ENCODE measurements around the gene SLC22A23. TPM values are rescaled to one million over a fixed set of nuclear protein-coding genes. Genes with fewer than 3 reads are reported as not detected.
A peak's percentile ranks its signal among the peaks of the same experiment; 100 is the strongest.

SLC22A23 gene
- total RNA-seq, 4 donors from 2014 or later = 16.6 to 21.8 (median 17.6) TPM

GRCh38 chr6:3297909-3298308 is 158.9 kb downstream of the SLC22A23 start:
- TF ChIP-seq CTCF (IDR thresholded peaks at IDR 0.05) (no peak), POLR2A (IDR thresholded peaks at IDR 0.05) (no peak)
- Histone ChIP-seq H3K36me3 (no peaks in the 10 kb centered on the region), H3K27ac (no peak overlapping the region), H3K4me3 (replicated peaks in 1 of 3) (no peak overlapping the region), H3K9me3 (no peaks in the 10 kb centered on the region), H3K27me3 (no peaks in the 10 kb centered on the region), H3K4me1 (no peaks in the 10 kb centered on the region)
- intact Hi-C loops (cut with DNase I) = no loop called here
- WGBS, 2 donors = 86 to 90% methylated on average over 11 of the region's 11 CpGs
- DNase-seq = no peak

GRCh38 chr6:3297006-3297405 is 159.8 kb downstream of the SLC22A23 start:
- H3K4me3 ChIP-seq (replicated peaks in 1 of 3) = no peak overlapping the region
- intact Hi-C loops (cut with DNase I) = no loop called here
- H3K27me3 ChIP-seq = no peaks in the 10 kb centered on the region
- H3K9me3 ChIP-seq = no peaks in the 10 kb centered on the region
- no peaks in the 10 kb centered on the region for H3K36me3 ChIP-seq
- no peak for DNase-seq
- 85 to 88% methylated on average over 9 of the region's 9 CpGs for WGBS, 2 donors
- no peaks in the 10 kb centered on the region for H3K4me1 ChIP-seq
- TF ChIP-seq CTCF (IDR thresholded peaks at IDR 0.05) (no peak), POLR2A (IDR thresholded peaks at IDR 0.05) (no peak)
- no peak overlapping the region for H3K27ac ChIP-seq

GRCh38 chr6:3296537-3296936 is 160.3 kb downstream of the SLC22A23 start:
- Histone ChIP-seq H3K27ac (no peak overlapping the region), H3K4me1 (no peaks in the 10 kb centered on the region), H3K27me3 (no peaks in the 10 kb centered on the region), H3K4me3 (replicated peaks in 1 of 3) (no peak overlapping the region), H3K36me3 (no peaks in the 10 kb centered on the region), H3K9me3 (no peaks in the 10 kb centered on the region)
- 88 to 90% methylated on average over 9 to 11 of the region's 11 CpGs for WGBS, 2 donors
- intact Hi-C loops (cut with DNase I) = no loop called here
- DNase-seq = no peak
- TF ChIP-seq CTCF (IDR thresholded peaks at IDR 0.05) (no peak), POLR2A (IDR thresholded peaks at IDR 0.05) (no peak)

GRCh38 chr6:3296078-3296477 is 160.8 kb downstream of the SLC22A23 start:
- Histone ChIP-seq H3K4me1 (no peaks in the 10 kb centered on the region), H3K36me3 (no peaks in the 10 kb centered on the region), H3K9me3 (no peaks in the 10 kb centered on the region), H3K27ac (no peak overlapping the region), H3K27me3 (no peaks in the 10 kb centered on the region), H3K4me3 (replicated peaks in 1 of 3) (no peak overlapping the region)
- WGBS, 2 donors = 87 to 93% methylated on average over 10 of the region's 10 CpGs
- TF ChIP-seq CTCF (IDR thresholded peaks at IDR 0.05) (no peak), POLR2A (IDR thresholded peaks at IDR 0.05) (no peak)
- DNase-seq = no peak
- intact Hi-C loops (cut with DNase I) = no loop called here

GRCh38 chr6:3294921-3295871 is 161.7 kb downstream of the SLC22A23 start:
- H3K36me3 ChIP-seq = no peaks in the 10 kb centered on the region
- no peaks in the 10 kb centered on the region for H3K9me3 ChIP-seq
- TF ChIP-seq CTCF (IDR thresholded peaks at IDR 0.05) (no peak), POLR2A (IDR thresholded peaks at IDR 0.05) (no peak)
- DNase-seq = peak in 1 of 2 donors; percentile 51
- intact Hi-C loops (cut with DNase I) = no loop called here
- no peaks in the 10 kb centered on the region for H3K4me1 ChIP-seq
- no peak overlapping the region for H3K4me3 ChIP-seq (replicated peaks in 1 of 3)
- WGBS, 2 donors = 72% methylated on average over 29 of the region's 29 CpGs
- H3K27me3 ChIP-seq = no peaks in the 10 kb centered on the region
- H3K27ac ChIP-seq = no peak overlapping the region
